ENCODE data around the gene RDX.

The RDX gene

GRCh38 chr11:110279881-110280280, 16.5 kb downstream of the RDX start:
- no peaks in the 10 kb centered on the region for H3K27me3 ChIP-seq
- no peak overlapping the region for H3K27ac ChIP-seq
- no peak for DNase-seq
- H3K9me3 ChIP-seq = no peaks in the 10 kb centered on the region
- intact Hi-C loops (cut with DNase I; ENCODE audit: low total_unique reads) = no loop called here
- peaks cover 0 to 7% (median 0%) of the 10 kb centered on the region in 3 donors for H3K36me3 ChIP-seq
- no peak for TF ChIP-seq CTCF (IDR thresholded peaks at IDR 0.05)
- H3K4me1 ChIP-seq = peaks cover 0 to 16% (median 0%) of the 10 kb centered on the region in 4 donors
- H3K4me3 ChIP-seq = no peak overlapping the region

GRCh38 chr11:110272919-110273318, 23.5 kb downstream of the RDX start:
- H3K4me3 ChIP-seq = no peak overlapping the region
- TF ChIP-seq CTCF (IDR thresholded peaks at IDR 0.05) = no peak
- intact Hi-C loops (cut with DNase I; ENCODE audit: low total_unique reads) = no loop called here
- H3K4me1 ChIP-seq = no peaks in the 10 kb centered on the region
- peaks cover 20 to 31% (median 21%) of the 10 kb centered on the region in 3 donors for H3K36me3 ChIP-seq
- no peaks in the 10 kb centered on the region for H3K9me3 ChIP-seq
- H3K27me3 ChIP-seq = no peaks in the 10 kb centered on the region
- no peak for DNase-seq
- H3K27ac ChIP-seq = no peak overlapping the region

GRCh38 chr11:110269996-110270395, 26.4 kb downstream of the RDX start:
- no peak for TF ChIP-seq CTCF (IDR thresholded peaks at IDR 0.05)
- intact Hi-C loops (cut with DNase I; ENCODE audit: low total_unique reads) = no loop called here

GRCh38 chr11:110268441-110268840, 28.0 kb downstream of the RDX start:
- no peaks in the 10 kb centered on the region for H3K9me3 ChIP-seq
- H3K36me3 ChIP-seq = peaks cover 20 to 27% (median 26%) of the 10 kb centered on the region in 3 donors
- H3K27me3 ChIP-seq = no peaks in the 10 kb centered on the region
- no peak for TF ChIP-seq CTCF (IDR thresholded peaks at IDR 0.05)
- H3K4me3 ChIP-seq = no peak overlapping the region
- no peaks in the 10 kb centered on the region for H3K4me1 ChIP-seq
- no peak overlapping the region for H3K27ac ChIP-seq
- intact Hi-C loops (cut with DNase I; ENCODE audit: low total_unique reads) = no loop called here
- DNase-seq = no peak

More at GRCh38 chr11:110269996-110270395, 26.4 kb downstream of the RDX start:
- H3K4me3 ChIP-seq = no peak overlapping the region
- H3K9me3 ChIP-seq = no peaks in the 10 kb centered on the region
- peaks cover 20 to 27% (median 21%) of the 10 kb centered on the region in 3 donors for H3K36me3 ChIP-seq
- no peak for DNase-seq
- no peaks in the 10 kb centered on the region for H3K27me3 ChIP-seq
- no peaks in the 10 kb centered on the region for H3K4me1 ChIP-seq
- no peak overlapping the region for H3K27ac ChIP-seq

- Histone ChIP-seq H3K27me3 (no peaks in the 10 kb centered on the region), H3K4me3 (no peak overlapping the region), H3K9me3 (no peaks in the 10 kb centered on the region), H3K27ac (no peak overlapping the region), H3K4me1 (no peaks in the 10 kb centered on the region), H3K36me3 (peaks cover 0 to 56% (median 27%) of the 10 kb centered on the region in 3 donors)
- intact Hi-C loops (cut with DNase I; ENCODE audit: low total_unique reads) = no loop called here
- no peak for TF ChIP-seq CTCF (IDR thresholded peaks at IDR 0.05)
- DNase-seq = no peak
Measured at GRCh38 chr11:110262072-110262403, 34.4 kb downstream of the RDX start.

Measured in tibial artery (tissue), 4 donors.